Measurements from ENCODE around the gene DNAJA2.
A peak's percentile ranks its signal among the peaks of the same experiment; 100 is the strongest.

DNAJA2 gene

DNA sequence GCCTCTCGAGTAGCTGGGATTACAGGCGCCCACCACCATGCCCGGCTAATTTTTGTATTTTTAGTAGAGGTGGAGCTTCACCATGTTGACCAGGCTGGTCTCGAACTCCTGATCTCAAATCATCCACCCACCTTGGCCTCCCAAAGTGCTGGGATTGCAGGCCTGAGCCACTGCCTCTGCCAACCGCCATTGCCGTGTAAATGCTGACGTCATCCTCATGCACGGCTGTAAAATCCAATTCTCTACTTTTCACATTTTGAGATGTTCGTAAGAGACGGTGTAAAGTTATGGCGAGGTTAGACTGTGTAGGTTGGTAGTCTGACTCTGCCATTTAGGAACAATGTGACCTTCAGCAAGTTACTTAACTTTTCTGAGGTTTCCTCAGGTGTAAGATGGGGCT, 1.7 kb upstream of the DNAJA2 start:
- peaks cover 20% of the 10 kb centered on the region for H3K36me3 ChIP-seq (ENCODE audit: insufficient read depth, low read length)
- no peaks in the 10 kb centered on the region for H3K9me3 ChIP-seq (ENCODE audit: insufficient read depth, low read depth, low read length)
- H3K27ac ChIP-seq (ENCODE audit: low read depth, low read length): no peak overlapping the region
- no peaks in the 10 kb centered on the region for H3K27me3 ChIP-seq (ENCODE audit: insufficient read depth, low read length)
- peaks cover 27% of the 10 kb centered on the region for H3K4me1 ChIP-seq (ENCODE audit: insufficient read depth, low read length)
- 94% methylated on average over 10 of the region's 11 CpGs for WGBS
- no peak overlapping the region for H3K4me3 ChIP-seq (ENCODE audit: low read length)
- H3K9ac ChIP-seq (ENCODE audit: low read depth, low read length): no peak overlapping the region

DNA sequence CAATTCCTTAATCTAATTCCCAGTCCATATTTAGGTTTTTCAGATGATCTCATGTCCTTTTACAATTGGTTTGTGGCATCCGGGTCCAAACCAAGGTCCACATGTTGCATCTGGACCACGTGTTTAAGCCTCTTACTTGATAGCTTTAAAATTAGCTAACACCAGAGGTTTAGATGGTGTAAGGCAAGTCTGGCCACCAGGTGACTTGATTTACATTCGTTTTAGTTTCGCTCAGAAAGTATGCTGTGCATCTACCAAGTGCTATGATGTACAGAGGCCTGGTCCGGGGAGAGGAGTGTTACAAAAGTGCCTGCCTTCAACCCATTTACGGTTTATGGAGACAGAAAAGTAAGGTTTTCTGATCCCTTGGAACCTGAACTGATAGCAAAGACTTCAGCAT, 878 bp upstream of the DNAJA2 start:
- 85% methylated on average over 6 of the region's 6 CpGs for WGBS
- Histone ChIP-seq H3K27ac (ENCODE audit: low read depth, low read length) (no peak overlapping the region; the same call in 1 of the 2 replicates), H3K4me3 (ENCODE audit: low read length) (peak overlapping the region; percentile 70), H3K9ac (ENCODE audit: low read depth, low read length) (peak overlapping the region; percentile 76; the same call in 1 of the 2 replicates), H3K36me3 (ENCODE audit: insufficient read depth, low read length) (peaks cover 28% of the 10 kb centered on the region), H3K27me3 (ENCODE audit: insufficient read depth, low read length) (no peaks in the 10 kb centered on the region), H3K9me3 (ENCODE audit: insufficient read depth, low read depth, low read length) (no peaks in the 10 kb centered on the region), H3K4me1 (ENCODE audit: insufficient read depth, low read length) (peaks cover 31% of the 10 kb centered on the region)

DNA sequence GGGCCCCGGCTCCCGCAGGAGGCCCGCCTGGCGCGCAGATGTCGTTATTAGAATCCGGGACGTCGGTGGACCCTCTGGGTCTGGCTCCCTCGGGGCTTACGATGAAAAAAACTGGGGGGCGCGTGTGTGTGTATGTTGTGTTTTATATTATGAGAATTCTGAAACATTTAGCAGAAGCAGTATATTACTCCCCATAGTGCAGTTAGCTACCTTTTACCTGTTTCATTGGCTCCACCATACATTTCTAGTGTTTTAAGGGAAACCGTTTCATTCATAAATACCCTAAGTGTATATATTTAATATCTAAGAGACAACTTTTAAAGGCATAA, 486 bp upstream of the DNAJA2 start:
- Histone ChIP-seq H3K4me3 (ENCODE audit: low read length) (peak overlapping the region; percentile 70), H3K27me3 (ENCODE audit: insufficient read depth, low read length) (no peaks in the 10 kb centered on the region), H3K4me1 (ENCODE audit: insufficient read depth, low read length) (peaks cover 31% of the 10 kb centered on the region), H3K27ac (ENCODE audit: low read depth, low read length) (peak overlapping the region; percentile 88), H3K36me3 (ENCODE audit: insufficient read depth, low read length) (peaks cover 32% of the 10 kb centered on the region), H3K9ac (ENCODE audit: low read depth, low read length) (peak overlapping the region; percentile 76), H3K9me3 (ENCODE audit: insufficient read depth, low read depth, low read length) (no peaks in the 10 kb centered on the region)
- 10% methylated on average over 14 of the region's 14 CpGs for WGBS

DNA sequence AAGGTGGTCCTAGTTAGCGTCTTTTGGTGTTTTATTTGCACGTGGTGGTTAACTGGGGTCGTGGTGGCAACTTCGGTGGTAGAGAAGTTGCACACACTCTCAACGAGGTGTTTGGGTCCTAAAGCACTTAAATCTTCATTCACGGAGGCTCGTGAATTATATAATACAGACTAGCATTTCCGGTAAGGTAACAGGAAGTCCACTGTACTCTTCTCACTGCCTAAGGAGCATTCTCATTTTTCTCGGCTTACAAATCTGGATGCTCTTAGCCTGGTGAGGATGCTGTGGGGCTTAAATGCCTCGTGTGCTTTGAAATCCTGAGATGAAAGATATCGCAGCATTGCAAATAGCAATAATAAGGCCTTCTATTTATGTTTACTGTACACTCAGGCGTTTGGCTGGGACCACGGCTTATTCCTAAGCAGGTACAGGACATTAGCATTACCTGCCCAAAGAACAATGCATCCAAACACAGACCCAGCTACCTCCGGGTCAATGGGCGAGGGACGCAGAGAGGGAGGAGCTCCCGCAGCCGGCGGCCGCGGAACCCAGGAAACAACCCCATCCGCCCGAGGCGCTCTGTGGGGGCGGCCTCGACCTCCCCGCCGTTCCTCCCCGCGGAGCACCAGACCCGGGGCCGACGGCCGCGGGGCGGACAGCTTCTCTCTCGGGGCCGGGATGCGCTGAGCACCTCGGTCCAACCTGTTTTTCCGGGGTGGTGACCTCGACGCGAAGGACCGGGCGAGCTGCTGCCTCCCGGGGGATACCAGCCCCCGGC, 856 bp downstream of the DNAJA2 start:
- Histone ChIP-seq H3K9me3 (ENCODE audit: insufficient read depth, low read depth, low read length) (no peaks in the 10 kb centered on the region), H3K4me3 (ENCODE audit: low read length) (peak overlapping the region; percentile 70), H3K27me3 (ENCODE audit: insufficient read depth, low read length) (no peaks in the 10 kb centered on the region), H3K36me3 (ENCODE audit: insufficient read depth, low read length) (peaks cover 46% of the 10 kb centered on the region), H3K27ac (ENCODE audit: low read depth, low read length) (peak overlapping the region; percentile 88), H3K4me1 (ENCODE audit: insufficient read depth, low read length) (peaks cover 31% of the 10 kb centered on the region), H3K9ac (ENCODE audit: low read depth, low read length) (peak overlapping the region; percentile 76)
- WGBS: 3% methylated on average over 48 of the region's 48 CpGs

DNA sequence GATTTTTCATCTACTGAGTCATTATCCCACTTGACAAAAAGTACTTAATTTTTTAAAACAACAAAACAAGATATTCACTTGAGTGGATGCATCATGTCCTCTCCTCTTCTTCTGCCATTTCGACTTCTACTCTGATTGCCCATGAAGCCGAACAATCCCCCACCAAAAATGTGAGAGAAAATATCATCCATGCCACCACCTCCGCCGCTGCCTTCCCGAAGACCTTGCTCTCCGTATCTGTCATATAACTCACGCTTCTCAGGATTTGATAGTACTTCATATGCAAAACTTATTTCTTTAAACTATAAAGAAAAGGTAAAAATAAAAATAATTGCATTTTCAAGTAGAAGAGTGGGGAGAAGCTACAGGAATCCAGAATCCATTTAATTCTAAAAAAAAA, 2.2 kb downstream of the DNAJA2 start:
- peak overlapping the region; percentile 70; the same call in 1 of the 2 replicates for H3K4me3 ChIP-seq (ENCODE audit: low read length)
- 94% methylated on average over 7 of the region's 7 CpGs for WGBS
- no peaks in the 10 kb centered on the region for H3K9me3 ChIP-seq (ENCODE audit: insufficient read depth, low read depth, low read length)
- H3K27me3 ChIP-seq (ENCODE audit: insufficient read depth, low read length): no peaks in the 10 kb centered on the region
- no peak overlapping the region for H3K9ac ChIP-seq (ENCODE audit: low read depth, low read length)
- H3K4me1 ChIP-seq (ENCODE audit: insufficient read depth, low read length): peaks cover 26% of the 10 kb centered on the region
- H3K36me3 ChIP-seq (ENCODE audit: insufficient read depth, low read length): peaks cover 59% of the 10 kb centered on the region
- no peak overlapping the region for H3K27ac ChIP-seq (ENCODE audit: low read depth, low read length)

DNA sequence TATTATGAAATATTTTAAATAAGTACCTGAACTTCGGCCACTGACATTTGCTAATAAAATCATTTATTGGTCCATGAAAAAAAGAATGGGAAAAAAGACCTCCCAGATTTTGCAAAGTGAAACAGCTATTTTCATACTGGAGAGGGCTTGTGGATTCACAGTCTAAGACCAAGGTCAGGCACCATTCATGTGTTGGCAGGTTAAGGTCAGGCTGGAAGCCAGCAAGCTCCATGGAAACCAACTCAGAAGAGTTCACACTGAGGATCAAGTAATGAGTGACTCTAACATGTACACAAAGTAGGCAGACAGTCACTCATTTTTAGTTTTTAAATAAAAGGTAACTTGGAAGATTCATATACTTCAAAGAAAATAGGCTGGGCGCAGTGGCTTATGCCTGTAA, 3.4 kb downstream of the DNAJA2 start:
- Histone ChIP-seq H3K36me3 (ENCODE audit: insufficient read depth, low read length) (peaks cover 71% of the 10 kb centered on the region), H3K4me3 (ENCODE audit: low read length) (no peak overlapping the region)
- WGBS: 95% methylated on average over 2 of the region's 2 CpGs

DNA sequence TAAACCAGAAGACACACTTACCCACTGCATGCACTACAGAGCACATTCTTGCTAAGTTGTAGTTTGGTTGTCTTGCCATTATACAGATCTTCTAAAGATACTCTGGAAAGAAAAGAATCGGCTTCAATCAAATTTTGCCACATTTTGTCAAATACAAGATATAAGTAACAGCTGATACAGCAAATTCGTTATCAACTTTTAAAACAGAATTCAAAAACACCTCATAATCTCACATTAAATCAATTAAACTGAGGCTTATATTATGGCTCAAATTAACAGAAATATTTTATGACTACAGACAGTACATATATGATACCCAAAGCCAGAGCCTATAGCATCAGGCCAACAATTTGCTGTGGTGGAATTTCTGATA, 5.4 kb downstream of the DNAJA2 start:
- Histone ChIP-seq H3K9ac (ENCODE audit: low read depth, low read length) (no peak overlapping the region), H3K9me3 (ENCODE audit: insufficient read depth, low read depth, low read length) (no peaks in the 10 kb centered on the region), H3K4me1 (ENCODE audit: insufficient read depth, low read length) (peaks cover 20% of the 10 kb centered on the region), H3K27ac (ENCODE audit: low read depth, low read length) (no peak overlapping the region), H3K4me3 (ENCODE audit: low read length) (no peak overlapping the region), H3K36me3 (ENCODE audit: insufficient read depth, low read length) (peaks cover 91% of the 10 kb centered on the region), H3K27me3 (ENCODE audit: insufficient read depth, low read length) (no peaks in the 10 kb centered on the region)
- 90% methylated on average over 2 of the region's 2 CpGs for WGBS

More for the DNA sequence above, 3.4 kb downstream of the DNAJA2 start:
- no peaks in the 10 kb centered on the region for H3K9me3 ChIP-seq (ENCODE audit: insufficient read depth, low read depth, low read length)
- no peak overlapping the region for H3K9ac ChIP-seq (ENCODE audit: low read depth, low read length)
- peaks cover 25% of the 10 kb centered on the region for H3K4me1 ChIP-seq (ENCODE audit: insufficient read depth, low read length)
- no peak overlapping the region for H3K27ac ChIP-seq (ENCODE audit: low read depth, low read length)
- no peaks in the 10 kb centered on the region for H3K27me3 ChIP-seq (ENCODE audit: insufficient read depth, low read length)

DNA sequence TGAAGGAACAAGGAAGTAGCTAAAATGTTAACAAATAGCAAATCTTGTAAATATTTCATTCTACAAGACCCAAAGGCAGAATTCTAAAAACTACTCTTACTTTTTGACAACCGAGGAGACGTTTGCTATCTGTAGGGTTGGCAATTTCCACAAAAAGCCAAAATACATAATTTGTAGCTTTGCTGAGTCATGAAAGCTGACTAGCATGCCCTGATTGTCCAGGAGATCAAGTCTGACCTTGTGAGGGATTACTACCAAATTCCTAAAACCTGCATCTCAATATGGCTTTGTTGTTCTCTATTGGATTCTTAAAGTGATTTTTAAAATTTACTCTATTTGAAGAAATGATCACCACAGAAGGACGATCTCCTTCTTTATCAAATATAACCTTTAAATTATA, 10.8 kb downstream of the DNAJA2 start:
- H3K27ac ChIP-seq (ENCODE audit: low read depth, low read length): peak overlapping the region; percentile 49
- H3K9me3 ChIP-seq (ENCODE audit: insufficient read depth, low read depth, low read length): no peaks in the 10 kb centered on the region
- peaks cover 18% of the 10 kb centered on the region; the same call in 1 of the 2 replicates for H3K4me1 ChIP-seq (ENCODE audit: insufficient read depth, low read length)
- WGBS: 90% methylated on average over 3 of the region's 3 CpGs
- peaks cover 98% of the 10 kb centered on the region for H3K36me3 ChIP-seq (ENCODE audit: insufficient read depth, low read length)
- H3K27me3 ChIP-seq (ENCODE audit: insufficient read depth, low read length): no peaks in the 10 kb centered on the region
- H3K4me3 ChIP-seq (ENCODE audit: low read length): no peak overlapping the region
- H3K9ac ChIP-seq (ENCODE audit: low read depth, low read length): peak overlapping the region; percentile 19; the same call in 1 of the 2 replicates

DNA sequence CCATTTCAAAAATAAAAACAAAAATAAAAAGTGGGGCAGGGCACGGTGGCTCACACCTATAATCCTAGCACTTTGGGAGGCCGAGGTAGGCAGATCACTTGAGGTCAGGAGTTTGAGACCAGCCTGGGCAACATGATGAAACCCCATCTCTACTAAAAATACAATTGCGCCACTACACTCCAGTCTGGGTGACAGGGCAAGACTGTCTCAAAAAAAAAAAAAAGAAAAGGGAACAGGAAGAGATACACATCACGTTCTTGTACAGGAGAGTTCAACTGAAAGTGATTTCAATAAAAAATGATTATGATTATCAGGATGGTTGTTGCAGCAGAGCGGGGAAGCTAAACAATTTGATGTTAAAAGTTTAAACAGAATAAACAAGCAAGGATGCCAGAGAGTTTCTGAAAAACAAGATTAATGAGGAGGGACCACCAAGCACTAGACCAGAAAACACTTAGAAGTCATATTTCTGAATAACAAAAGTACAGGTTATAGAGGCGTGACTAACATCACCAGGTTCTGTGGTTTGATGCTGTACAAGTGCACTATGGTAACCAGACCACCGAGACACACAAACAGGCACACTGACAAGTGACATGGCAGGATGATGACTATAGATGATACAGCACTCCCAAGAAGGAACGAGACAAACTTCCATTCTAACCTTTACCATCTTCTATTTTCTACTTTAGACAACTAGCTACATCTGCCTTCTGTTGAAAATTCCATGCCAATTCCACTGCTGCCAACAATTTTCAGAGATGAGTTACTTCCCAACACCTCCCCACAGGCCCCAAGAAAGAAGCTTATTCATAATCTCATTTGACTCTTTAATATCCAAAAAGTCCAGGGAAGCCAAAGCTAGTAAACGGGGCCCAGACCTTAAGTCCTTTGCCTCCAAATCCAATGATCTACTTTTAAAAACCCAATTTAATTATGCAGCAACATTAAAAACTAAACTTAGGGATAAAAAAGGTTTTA, 11.8 kb downstream of the DNAJA2 start:
- Histone ChIP-seq H3K4me1 (ENCODE audit: insufficient read depth, low read length) (peaks cover 18% of the 10 kb centered on the region; the same call in 1 of the 2 replicates), H3K27ac (ENCODE audit: low read depth, low read length) (no peak overlapping the region), H3K9ac (ENCODE audit: low read depth, low read length) (no peak overlapping the region), H3K9me3 (ENCODE audit: insufficient read depth, low read depth, low read length) (no peaks in the 10 kb centered on the region), H3K4me3 (ENCODE audit: low read length) (no peak overlapping the region), H3K36me3 (ENCODE audit: insufficient read depth, low read length) (peaks cover 98% of the 10 kb centered on the region), H3K27me3 (ENCODE audit: insufficient read depth, low read length) (no peaks in the 10 kb centered on the region)
- 94% methylated on average over 9 of the region's 9 CpGs for WGBS

DNA sequence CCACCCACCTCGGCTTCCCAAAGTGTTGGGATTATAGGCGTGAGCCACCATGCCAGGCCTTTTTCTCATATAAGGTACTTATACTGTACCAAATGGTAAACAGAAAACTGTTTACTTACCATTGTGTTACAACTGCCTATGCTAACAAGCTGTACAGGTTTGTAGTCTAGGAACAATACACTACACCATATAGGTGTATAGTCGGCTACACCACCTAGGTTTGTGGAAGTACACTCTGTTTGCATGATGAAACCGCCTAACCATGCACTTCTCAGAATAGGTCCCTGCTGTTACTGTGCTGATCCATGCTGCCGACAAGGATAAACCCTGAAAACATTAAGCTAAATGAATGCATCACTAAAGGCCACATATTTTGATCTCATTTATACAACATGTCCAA, 18.9 kb downstream of the DNAJA2 start:
- peaks cover 52% of the 10 kb centered on the region for H3K36me3 ChIP-seq (ENCODE audit: insufficient read depth, low read length)
- H3K27ac ChIP-seq (ENCODE audit: low read depth, low read length): no peak overlapping the region
- no peaks in the 10 kb centered on the region for H3K27me3 ChIP-seq (ENCODE audit: insufficient read depth, low read length)
- H3K9ac ChIP-seq (ENCODE audit: low read depth, low read length): no peak overlapping the region
- no peak overlapping the region for H3K4me3 ChIP-seq (ENCODE audit: low read length)
- no peaks in the 10 kb centered on the region; the same call in 1 of the 2 replicates for H3K4me1 ChIP-seq (ENCODE audit: insufficient read depth, low read length)
- 96% methylated on average over 5 of the region's 5 CpGs for WGBS
- H3K9me3 ChIP-seq (ENCODE audit: insufficient read depth, low read depth, low read length): no peaks in the 10 kb centered on the region

DNA sequence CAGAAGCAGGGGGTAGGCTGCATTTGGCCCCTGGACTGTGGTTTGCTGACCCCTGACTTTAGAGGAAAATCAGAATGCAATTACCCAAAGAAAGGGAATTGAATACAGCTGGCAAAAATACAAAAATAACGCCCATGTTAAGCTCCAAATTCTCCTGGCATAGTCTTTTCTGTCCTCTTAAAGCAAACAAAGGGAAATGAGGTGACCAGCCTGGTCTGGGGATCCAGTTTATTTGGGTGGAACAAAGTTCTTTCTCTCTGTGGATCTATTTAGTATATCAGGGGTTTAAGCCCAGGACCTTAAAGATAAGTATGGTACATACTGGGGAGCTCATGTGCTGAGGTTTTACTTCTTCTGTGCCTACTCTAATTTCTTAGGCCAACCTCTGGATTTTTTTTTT, 23.5 kb downstream of the DNAJA2 start:
- H3K27me3 ChIP-seq (ENCODE audit: insufficient read depth, low read length): no peaks in the 10 kb centered on the region
- no peaks in the 10 kb centered on the region for H3K9me3 ChIP-seq (ENCODE audit: insufficient read depth, low read depth, low read length)
- no peak overlapping the region for H3K4me3 ChIP-seq (ENCODE audit: low read length)
- H3K27ac ChIP-seq (ENCODE audit: low read depth, low read length): no peak overlapping the region
- no peak overlapping the region for H3K9ac ChIP-seq (ENCODE audit: low read depth, low read length)
- H3K36me3 ChIP-seq (ENCODE audit: insufficient read depth, low read length): peaks cover 7% of the 10 kb centered on the region
- WGBS: 89% methylated on average over 1 of the region's 1 CpG
- no peaks in the 10 kb centered on the region for H3K4me1 ChIP-seq (ENCODE audit: insufficient read depth, low read length)
